Measurements from ENCODE around the gene LIPI. TPM values are rescaled to one million over a fixed set of nuclear protein-coding genes. Genes with fewer than 3 reads are reported as not detected.

Gene LIPI
- total and polyA plus RNA-seq, 10 of the 15 experiments (the other 5 are each of a cell fraction or from before 2014, with no cell fraction given), result 0.05 to 0.32 (median 0.10) TPM; not detected in 5

DNA sequence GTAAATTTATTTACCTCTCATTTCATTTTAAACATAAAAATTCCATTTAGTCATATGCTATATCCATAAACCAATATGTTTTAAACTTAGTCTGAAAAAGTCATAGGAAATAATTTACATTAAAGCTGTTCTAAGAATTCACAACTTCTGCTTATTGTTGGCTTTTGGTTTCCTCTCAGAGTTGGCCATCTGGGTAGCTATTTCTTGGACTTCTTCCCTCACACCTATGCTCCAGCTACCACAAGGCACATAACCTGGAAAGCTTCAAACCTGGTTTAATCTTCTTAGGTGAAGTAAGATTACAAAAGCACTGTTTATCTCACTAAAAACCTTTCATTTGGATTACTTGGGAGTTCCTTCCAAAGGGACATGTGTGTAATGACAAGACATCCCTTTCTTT is 35.0 kb upstream of the LIPI start (continued):
- TF ChIP-seq, protein P1, sequence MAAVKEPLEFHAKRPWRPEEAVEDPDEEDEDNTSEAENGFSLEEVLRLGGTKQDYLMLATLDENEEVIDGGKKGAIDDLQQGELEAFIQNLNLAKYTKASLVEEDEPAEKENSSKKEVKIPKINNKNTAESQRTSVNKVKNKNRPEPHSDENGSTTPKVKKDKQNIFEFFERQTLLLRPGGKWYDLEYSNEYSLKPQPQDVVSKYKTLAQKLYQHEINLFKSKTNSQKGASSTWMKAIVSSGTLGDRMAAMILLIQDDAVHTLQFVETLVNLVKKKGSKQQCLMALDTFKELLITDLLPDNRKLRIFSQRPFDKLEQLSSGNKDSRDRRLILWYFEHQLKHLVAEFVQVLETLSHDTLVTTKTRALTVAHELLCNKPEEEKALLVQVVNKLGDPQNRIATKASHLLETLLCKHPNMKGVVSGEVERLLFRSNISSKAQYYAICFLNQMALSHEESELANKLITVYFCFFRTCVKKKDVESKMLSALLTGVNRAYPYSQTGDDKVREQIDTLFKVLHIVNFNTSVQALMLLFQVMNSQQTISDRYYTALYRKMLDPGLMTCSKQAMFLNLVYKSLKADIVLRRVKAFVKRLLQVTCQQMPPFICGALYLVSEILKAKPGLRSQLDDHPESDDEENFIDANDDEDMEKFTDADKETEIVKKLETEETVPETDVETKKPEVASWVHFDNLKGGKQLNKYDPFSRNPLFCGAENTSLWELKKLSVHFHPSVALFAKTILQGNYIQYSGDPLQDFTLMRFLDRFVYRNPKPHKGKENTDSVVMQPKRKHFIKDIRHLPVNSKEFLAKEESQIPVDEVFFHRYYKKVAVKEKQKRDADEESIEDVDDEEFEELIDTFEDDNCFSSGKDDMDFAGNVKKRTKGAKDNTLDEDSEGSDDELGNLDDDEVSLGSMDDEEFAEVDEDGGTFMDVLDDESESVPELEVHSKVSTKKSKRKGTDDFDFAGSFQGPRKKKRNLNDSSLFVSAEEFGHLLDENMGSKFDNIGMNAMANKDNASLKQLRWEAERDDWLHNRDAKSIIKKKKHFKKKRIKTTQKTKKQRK (IDR thresholded peaks at IDR 0.05; ENCODE audit: low read depth, low read length), result no peak

DNA sequence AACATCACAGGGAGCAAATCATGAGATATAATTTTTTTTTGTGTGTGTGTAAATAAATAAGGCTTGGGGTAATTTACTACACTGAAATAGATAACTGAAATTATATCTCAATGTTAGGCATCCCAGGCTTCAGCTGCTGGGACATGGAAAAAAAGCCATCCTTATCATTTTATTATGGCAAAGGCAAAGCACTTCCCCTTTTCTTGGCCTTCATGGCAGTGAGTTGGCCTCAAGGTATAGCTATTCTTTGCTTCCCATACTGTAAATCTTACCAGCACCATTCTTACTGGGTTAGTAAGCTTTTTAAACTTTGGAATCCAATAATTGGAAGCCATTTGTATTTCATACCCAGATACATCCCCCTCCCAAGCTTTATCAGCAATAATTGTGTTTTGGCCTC is 34.2 kb upstream of the LIPI start:
- BruUV-seq (replicated peaks), result no TSS peak
- H3K79me2 ChIP-seq (ENCODE audit: control insufficient read depth, insufficient read depth, low read length), result no peaks in the 10 kb centered on the region
- H3K36me3 ChIP-seq (ENCODE audit: control insufficient read depth in 2 of 2, insufficient read depth in 2 of 2, low read length in 1 of 2), result no peaks in the 10 kb centered on the region
- DNase-seq (ENCODE audit: low read depth, low spot score), result no peak
- no peak for FAIRE-seq
- no peak overlapping the region for H3K9ac ChIP-seq (ENCODE audit: control insufficient read depth, insufficient read depth, low read length)
- no peaks in the 10 kb centered on the region for H4K20me1 ChIP-seq (ENCODE audit: control insufficient read depth, insufficient read depth)
- ChIA-PET SMC1A (ENCODE audit: uncharacterized antibody, unreplicated experiment) (no interaction called here), RAD21 (ENCODE audit: unreplicated experiment) (no interaction called here), POLR2A (no interaction called here), CTCF (interaction anchor here (1.1 kb wide), 1 partner anchor 8 kb away, joined by 3 read pairs; no protein-coding TSS in a partner anchor)
- intact Hi-C loops (cut with micrococcal nuclease; ENCODE audit: unreplicated experiment), result no loop called here
- peak; percentile 5; the same call in 1 of the 2 replicates for TF ChIP-seq SPI1 (IDR thresholded peaks at IDR 0.05; ENCODE audit: borderline replicate concordance, insufficient read depth, low read depth, low read length)
- no peak for TF ChIP-seq NFIC (IDR thresholded peaks at IDR 0.05; ENCODE audit: low read depth, low read length)
- no peak overlapping the region for H3K4me2 ChIP-seq (ENCODE audit: control insufficient read depth, insufficient read depth)
- H3K9me3 ChIP-seq (replicated peaks; ENCODE audit: control insufficient read depth, insufficient read depth, low read length), result no peaks in the 10 kb centered on the region
- no peaks in the 10 kb centered on the region for H3K4me1 ChIP-seq (ENCODE audit: control insufficient read depth, insufficient read depth, low read length)
- H3K27me3 ChIP-seq (replicated peaks in 1 of 2; ENCODE audit: control insufficient read depth in 2 of 2, insufficient read depth in 2 of 2, low read length in 1 of 2), result no peaks in the 10 kb centered on the region
- no peak overlapping the region for H3K4me3 ChIP-seq
- in situ Hi-C loops (cut with MboI), result no loop called here
- ATAC-seq, result no peak
- H2AFZ ChIP-seq (ENCODE audit: control insufficient read depth, low read depth, low read length), result no peak overlapping the region
- H3K27ac ChIP-seq (ENCODE audit: control insufficient read depth, insufficient read depth), result no peak overlapping the region
